ENCODE data around the gene SYT14.
"Not testable (repeated sequence)": the region's sequence is repeated elsewhere in the genome, so short reads cannot be mapped to it uniquely, and the experiment has no call there.

The SYT14 gene

DNA sequence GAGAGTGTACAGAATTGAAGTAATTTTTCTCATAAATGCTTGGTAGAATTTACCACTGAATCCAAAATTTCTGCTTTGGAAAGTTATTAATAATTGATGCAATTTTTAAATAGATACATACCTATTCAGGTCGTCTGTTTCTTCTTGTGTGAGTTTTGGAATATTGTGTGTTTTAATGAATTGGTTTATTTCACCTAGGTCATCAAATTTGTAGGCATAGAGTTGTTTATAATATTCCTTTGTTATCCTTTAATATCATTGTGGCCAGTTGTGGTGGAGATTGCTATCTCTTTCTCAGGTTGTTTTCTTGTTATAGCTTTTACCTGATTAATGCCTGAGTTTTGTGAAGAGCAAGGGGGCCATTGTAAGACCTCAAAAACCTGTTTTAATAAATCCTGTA lies 93.5 kb downstream of the SYT14 start:
- DNase-seq, result no peak

DNA sequence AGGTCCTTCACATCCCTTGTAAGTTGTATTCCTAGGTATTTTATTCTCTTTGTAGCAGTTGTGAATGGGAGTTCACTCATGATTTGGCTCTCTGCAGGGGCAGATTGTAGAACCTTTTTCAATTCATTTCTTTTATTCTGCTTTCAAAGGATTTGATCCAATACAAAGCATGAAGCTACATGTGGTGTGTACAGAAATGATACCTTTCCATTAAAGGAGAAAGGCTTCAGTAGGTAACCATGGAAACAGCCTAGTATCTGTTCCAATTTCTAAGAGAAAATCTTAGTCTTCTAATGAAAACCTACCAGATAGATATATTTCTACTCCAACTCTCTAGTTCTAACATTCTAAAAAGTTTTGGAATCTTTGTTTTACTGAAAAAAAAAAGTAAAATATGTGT lies 105.0 kb downstream of the SYT14 start:
- DNase-seq, result no peak

- DNase-seq, result no peak
Measured at GRCh38 chr1:210049616-210050015, 111.6 kb downstream of the SYT14 start.

- DNase-seq, result not testable (repeated sequence)
Measured at GRCh38 chr1:210050491-210050890, 112.5 kb downstream of the SYT14 start.

DNA sequence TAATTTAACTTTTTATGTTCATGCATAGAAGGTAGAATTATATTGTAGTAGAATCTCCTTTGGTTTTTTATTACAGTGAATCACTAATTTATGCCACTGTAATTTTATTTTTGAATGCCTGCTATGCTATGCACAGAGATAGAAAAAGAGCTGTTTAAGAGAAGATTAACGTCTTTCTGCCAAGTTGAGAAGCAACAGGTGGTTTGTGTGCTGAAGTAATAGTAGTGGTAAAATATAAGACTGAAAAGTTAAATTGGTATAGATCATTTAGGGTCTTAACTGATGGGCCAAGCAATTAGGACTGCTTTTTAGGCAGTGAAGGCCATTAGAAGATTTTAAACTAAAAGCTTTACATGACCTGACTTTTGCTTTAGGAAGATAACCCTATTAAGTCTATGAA lies 115.1 kb downstream of the SYT14 start:
- DNase-seq, result no peak

DNA sequence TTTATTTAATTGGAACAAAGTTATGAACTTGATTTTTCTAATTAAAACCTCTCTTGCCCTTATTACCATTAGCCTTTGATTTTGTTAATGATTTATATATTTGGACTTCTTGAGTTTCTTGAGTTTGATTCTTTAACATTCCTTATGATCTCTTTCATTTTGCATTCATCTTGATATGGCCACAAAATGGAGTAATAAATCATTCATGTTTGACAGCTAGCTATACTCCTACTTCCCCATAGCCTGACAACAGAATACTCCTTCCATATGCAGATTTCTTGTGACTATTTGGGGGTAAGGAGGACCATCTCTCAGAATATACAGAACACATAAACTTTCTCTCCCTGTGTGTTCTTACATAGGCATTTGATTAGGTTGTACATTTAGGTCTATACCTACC lies 119.6 kb downstream of the SYT14 start:
- DNase-seq, result no peak

DNA sequence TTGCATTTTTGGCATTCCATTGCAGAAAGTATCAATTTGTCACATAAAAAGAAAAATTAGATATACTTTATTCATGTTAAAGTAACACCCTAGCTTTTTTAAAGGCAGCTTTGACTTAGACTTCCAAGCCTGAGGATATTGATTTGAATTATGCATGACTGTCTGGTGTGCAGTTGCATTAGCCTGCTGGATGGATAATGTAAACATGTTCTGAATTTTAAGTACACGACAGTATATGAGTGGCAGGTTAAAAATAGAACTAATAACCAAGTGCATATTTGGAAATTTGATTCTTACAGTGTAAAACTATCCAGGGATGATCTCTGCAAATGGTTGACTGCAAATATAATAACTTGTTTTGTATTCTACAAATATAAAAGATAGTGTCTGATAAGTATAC lies 124.0 kb downstream of the SYT14 start:
- DNase-seq, result no peak

DNA sequence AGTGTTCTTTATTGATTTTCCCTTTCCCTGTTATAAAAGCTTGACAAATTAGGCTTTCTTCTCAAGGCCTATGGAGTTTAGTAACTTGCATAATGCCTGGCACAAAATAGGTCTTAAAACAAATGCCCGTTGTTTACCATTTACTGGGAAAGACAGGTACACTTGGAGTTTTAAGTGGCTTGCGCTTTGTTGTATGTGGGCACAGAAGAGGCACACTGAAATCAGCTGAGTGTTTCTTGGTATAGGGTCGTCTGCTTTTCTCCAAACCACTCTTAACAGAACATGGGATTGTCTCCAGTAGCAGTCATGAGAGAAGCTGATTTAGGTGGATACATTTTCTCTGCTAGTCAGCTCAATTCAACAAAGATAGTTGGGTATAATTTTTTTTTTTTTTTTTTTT lies 132.5 kb downstream of the SYT14 start:
- DNase-seq, result no peak

DNA sequence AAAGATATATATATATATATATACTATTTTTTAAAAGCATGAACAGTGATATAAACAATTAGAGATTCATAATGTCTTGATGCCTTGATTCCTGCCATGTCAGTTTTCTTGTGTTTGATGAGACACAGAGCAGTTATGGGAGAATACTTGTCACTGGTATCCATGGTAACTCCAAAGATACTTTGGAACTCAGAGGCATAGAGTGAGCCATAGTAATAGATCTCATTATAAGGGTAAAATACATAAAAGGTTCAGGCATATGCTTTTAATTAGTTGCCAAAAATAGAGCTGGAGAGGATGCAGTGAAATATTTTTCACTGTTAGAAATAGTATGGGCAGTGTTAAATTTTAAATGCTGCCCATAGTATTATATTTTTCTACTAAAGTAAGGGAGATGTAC lies 134.1 kb downstream of the SYT14 start:
- no peak for DNase-seq

GRCh38 chr1:210072896-210073504 lies 135.0 kb downstream of the SYT14 start:
- DNase-seq, result no peak

GRCh38 chr1:210074904-210075303 lies 136.9 kb downstream of the SYT14 start:
- DNase-seq, result no peak

DNA sequence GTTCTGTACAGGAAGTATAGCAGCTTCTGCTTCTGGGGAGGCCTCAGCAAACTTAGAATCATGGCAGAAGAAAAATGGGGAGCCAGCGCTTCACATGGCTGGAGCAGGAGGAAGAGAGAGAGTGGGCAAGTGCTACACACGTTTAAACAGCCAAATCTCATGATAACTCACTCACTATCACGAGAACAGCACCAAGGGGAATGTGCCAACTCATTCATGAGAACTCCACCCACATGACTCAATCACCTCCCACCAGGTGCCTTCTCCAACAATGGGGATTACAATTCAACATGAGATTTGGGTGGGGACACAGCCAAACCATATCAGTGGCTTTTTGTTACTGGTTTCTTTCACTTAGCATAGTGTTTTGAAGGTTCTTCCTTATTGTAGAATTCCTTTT lies 138.6 kb downstream of the SYT14 start:
- DNase-seq, result no peak

DNA sequence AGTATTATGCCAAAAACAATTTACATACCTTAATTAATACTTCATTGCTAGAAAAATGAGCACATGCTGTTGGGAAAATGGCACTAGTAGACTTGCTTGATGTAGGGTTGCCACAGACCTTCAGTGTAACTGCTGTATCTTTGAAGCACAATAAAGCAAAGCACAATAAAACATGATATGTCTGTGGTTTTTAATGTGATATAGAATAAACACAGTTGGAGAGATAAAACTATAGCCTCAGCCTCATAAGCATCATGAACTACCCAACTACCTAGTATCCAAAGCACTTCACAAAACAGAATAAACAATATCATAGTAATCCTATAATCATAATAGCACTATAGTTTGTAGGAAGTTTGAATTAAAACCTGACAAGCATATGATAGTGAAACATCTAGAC lies 143.5 kb downstream of the SYT14 start:
- no peak for DNase-seq

DNA sequence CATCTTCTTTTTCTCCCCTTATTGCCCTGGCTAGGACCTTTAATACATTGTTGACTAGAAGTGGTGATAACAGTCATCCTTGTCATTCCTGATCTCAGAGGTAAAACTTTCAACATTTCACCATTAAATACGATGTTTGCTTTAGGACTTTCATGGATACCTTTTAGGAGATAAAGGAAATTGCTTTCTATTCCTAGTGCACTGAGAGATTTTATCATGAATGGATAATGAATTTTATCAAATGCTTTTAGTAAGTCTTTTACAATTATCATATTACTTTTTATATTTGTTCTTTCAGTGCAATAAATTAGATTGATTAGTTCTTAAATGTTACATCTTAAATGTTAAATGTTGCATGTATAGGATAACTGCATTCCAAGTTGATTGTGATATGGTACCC lies 147.3 kb downstream of the SYT14 start:
- DNase-seq, result no peak

DNA sequence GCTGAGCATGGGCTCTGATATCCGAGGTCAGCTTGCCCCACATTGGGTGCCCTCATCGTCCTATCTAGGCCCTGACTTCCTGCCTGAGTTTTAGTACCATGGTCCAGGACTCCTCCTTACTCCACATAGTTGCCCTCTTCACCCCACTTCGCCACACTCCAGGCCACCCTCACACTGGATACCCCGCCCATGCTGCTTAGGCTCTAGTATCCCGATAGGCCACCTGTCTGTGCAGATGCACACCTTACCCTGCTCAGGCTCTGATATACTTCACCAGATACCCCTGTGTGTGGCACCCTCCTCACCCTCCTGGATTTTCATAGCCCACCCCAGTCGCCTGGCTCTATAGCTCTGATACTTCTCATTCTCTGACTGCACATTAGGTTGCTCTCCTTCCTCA lies 149.0 kb downstream of the SYT14 start:
- no peak for DNase-seq

DNA sequence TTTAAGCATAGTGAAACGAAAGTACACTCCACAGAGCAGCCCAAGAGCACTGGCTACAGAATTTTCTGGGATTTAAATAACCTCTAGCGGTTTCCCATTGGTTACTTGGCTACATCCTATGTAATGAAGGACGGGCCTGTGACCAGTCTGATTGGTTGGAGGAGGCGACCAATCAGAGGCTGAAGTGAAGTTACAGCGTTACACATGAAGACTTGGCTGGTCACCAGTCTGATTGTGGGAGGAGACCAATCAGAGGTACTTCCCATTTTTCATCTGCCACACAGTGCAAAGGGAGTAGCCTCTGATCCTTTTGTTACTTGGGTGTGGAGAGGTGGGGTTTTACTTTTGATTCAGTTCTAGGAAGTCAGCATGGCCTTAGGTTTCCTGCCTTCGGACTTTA lies 151.8 kb downstream of the SYT14 start:
- no peak for DNase-seq

- DNase-seq, result no peak
Measured at GRCh38 chr1:210092366-210092765, 154.3 kb downstream of the SYT14 start.

DNA sequence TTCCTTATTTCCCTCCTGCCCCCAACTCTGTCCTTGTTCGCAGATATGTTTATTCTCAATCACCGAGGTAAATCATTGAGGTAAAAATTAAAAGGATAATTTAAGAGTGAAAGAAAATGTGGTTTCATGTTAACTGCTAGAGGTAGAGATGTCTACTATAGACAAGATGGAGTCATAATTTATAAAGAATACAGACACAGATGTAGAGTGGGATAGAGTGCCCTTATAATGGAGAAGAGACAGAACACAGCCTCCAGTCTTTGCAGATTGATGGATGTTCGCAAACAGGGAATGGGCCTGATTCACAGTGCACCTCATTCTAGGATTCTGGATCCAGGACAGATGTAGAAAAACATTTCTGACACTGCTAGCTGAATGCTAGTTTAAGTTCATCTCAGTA lies 155.4 kb downstream of the SYT14 start:
- no peak for DNase-seq

GRCh38 chr1:210098356-210098755 lies 160.3 kb downstream of the SYT14 start:
- DNase-seq, result no peak

- no peak for DNase-seq
Measured at GRCh38 chr1:210099921-210100320, 161.9 kb downstream of the SYT14 start.

DNA sequence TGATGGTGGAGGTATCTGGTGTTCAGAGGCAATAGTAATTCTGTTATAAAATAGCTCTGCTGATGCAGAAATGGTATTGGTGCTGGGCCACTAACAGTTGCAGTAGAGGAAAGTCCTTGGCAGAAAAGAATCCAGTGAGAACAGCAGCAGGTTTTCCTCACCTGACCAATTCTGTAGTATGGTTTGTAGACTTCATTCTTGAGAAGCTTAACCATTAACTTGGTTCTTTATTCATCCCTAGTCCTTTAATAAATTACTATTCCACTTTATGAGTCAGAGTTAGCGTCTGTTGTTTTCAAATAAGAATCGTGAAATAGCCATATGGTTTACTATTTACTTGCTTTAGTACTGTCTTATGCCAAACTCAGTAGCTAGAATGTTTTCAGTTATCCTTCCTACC lies 166.1 kb downstream of the SYT14 start:
- no peak for DNase-seq

- DNase-seq, result not testable (repeated sequence)
Measured at GRCh38 chr1:210112906-210113305, 174.9 kb downstream of the SYT14 start.

DNA sequence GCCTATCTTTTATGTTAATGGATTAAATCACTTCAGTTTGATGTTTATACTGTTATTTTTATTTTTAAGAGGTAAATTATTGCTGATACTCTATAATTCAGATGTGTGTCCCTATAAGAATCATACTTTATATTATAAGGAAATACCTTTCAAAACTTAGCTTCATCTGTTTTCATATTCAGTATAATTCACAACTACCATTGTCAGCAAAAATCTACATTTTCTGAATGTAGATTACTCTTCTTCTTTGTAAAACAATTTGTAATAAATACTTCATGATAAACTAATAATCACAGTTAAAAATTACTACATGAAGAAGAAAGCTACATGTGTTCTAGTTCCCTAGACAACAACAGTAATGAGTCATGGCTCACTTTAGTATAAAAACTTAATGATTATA lies 179.2 kb downstream of the SYT14 start:
- no peak for DNase-seq

DNA sequence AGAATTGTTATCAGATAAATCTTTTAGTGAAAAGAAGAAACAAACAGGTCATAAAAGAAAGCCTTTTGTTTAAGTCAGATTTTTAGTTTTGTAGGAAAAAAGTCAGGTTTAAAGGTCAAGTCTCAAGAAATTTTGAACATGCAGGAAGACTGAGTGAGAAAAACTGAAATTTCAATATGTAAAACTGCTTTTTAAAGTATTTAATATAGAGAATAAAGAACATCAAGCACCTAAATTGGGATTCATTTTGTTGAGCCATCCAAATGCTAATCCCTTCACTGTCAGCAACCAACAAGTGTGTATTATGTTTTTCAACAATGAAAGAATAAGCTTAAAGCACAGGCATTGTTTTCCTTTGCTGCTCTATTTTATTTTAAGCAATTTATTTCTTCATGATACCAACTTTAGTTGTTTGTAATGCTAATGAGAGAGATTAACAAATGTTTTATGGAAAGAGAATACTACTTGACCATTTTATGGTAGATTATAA lies 179.7 kb downstream of the SYT14 start:
- DNase-seq, result no peak

GRCh38 chr1:210123383-210123782 lies 185.4 kb downstream of the SYT14 start:
- DNase-seq, result no peak
